Measurements from ENCODE around the gene CACNA2D3.

DNA sequence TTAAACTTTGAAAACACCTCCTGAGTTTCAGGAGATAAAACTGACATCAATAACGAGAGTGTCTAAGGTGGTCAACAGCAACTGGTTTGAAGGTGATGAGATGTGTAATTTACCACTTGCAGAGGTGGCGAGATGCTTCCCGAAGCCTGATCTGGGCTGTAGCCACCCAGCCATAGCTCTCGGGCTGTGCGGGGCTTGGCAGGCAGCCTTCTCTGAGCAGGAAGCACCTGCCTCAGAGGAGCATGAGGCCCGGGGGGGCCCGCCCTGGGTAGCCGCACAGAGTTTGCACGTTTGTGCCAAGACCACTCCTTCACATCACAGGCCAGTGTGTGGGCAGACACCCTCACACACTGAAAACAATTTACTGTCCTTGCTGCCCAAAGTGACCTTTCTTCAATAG, 220.3 kb downstream of the CACNA2D3 start:
- TF ChIP-seq, protein P1, sequence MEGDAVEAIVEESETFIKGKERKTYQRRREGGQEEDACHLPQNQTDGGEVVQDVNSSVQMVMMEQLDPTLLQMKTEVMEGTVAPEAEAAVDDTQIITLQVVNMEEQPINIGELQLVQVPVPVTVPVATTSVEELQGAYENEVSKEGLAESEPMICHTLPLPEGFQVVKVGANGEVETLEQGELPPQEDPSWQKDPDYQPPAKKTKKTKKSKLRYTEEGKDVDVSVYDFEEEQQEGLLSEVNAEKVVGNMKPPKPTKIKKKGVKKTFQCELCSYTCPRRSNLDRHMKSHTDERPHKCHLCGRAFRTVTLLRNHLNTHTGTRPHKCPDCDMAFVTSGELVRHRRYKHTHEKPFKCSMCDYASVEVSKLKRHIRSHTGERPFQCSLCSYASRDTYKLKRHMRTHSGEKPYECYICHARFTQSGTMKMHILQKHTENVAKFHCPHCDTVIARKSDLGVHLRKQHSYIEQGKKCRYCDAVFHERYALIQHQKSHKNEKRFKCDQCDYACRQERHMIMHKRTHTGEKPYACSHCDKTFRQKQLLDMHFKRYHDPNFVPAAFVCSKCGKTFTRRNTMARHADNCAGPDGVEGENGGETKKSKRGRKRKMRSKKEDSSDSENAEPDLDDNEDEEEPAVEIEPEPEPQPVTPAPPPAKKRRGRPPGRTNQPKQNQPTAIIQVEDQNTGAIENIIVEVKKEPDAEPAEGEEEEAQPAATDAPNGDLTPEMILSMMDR (IDR thresholded peaks at IDR 0.05): no peak
- TF ChIP-seq ZFX (IDR thresholded peaks at IDR 0.05; ENCODE audit: borderline replicate concordance): no peak
